ENCODE data around the gene AURKAIP1.

Gene AURKAIP1

GRCh38 chr1:1344655-1345361 lies 30.2 kb downstream of the AURKAIP1 start:
- peak in 1 of 2 donors; percentile 87 for DNase-seq (ENCODE audit: low read depth in 2 of 2)
- TF ChIP-seq CTCF (IDR thresholded peaks at IDR 0.05; ENCODE audit: low read depth, low read length): peak; percentile 49
- peak overlapping the region in 1 of 2 donors; percentile 4 for H3K4me3 ChIP-seq (replicated peaks in 1 of 2; ENCODE audit: low read depth in 2 of 2, low read length in 2 of 2)

- no peak overlapping the region for H3K4me3 ChIP-seq (replicated peaks in 1 of 2; ENCODE audit: low read depth in 2 of 2, low read length in 2 of 2)
- no peak for TF ChIP-seq CTCF (IDR thresholded peaks at IDR 0.05; ENCODE audit: low read depth, low read length)
- DNase-seq (ENCODE audit: low read depth in 2 of 2): no peak
Observed at GRCh38 chr1:1343811-1344421, 31.1 kb downstream of the AURKAIP1 start.

GRCh38 chr1:1342584-1343115 lies 32.4 kb downstream of the AURKAIP1 start:
- no peak overlapping the region for H3K4me3 ChIP-seq (replicated peaks in 1 of 2; ENCODE audit: low read depth in 2 of 2, low read length in 2 of 2)
- no peak for TF ChIP-seq CTCF (IDR thresholded peaks at IDR 0.05; ENCODE audit: low read depth, low read length)

GRCh38 chr1:1342061-1342562 lies 32.9 kb downstream of the AURKAIP1 start:
- no peak overlapping the region for H3K4me3 ChIP-seq (replicated peaks in 1 of 2; ENCODE audit: low read depth in 2 of 2, low read length in 2 of 2)
- no peak for DNase-seq (ENCODE audit: low read depth in 2 of 2)
- no peak for TF ChIP-seq CTCF (IDR thresholded peaks at IDR 0.05; ENCODE audit: low read depth, low read length)

More at GRCh38 chr1:1342584-1343115, 32.4 kb downstream of the AURKAIP1 start:
- DNase-seq (ENCODE audit: low read depth in 2 of 2): no peak

GRCh38 chr1:1341549-1342021 lies 33.4 kb downstream of the AURKAIP1 start:
- TF ChIP-seq CTCF (IDR thresholded peaks at IDR 0.05; ENCODE audit: low read depth, low read length): no peak
- no peak overlapping the region for H3K4me3 ChIP-seq (replicated peaks in 1 of 2; ENCODE audit: low read depth in 2 of 2, low read length in 2 of 2)
- DNase-seq (ENCODE audit: low read depth in 2 of 2): no peak

- H3K4me3 ChIP-seq (replicated peaks in 1 of 2; ENCODE audit: low read depth in 2 of 2, low read length in 2 of 2): no peak overlapping the region
- no peak for TF ChIP-seq CTCF (IDR thresholded peaks at IDR 0.05; ENCODE audit: low read depth, low read length)
- no peak for DNase-seq (ENCODE audit: low read depth in 2 of 2)
Observed at GRCh38 chr1:1340791-1341548, 34.0 kb downstream of the AURKAIP1 start.
